Heart right ventricle (tissue), 16 donors: ENCODE data around the gene PKP1. TPM values are rescaled to one million over a fixed set of nuclear protein-coding genes. Genes with fewer than 3 reads are reported as not detected.

Experiments
- ATAC-seq, 8 donors: fragments of 200-7000 bp; cut with Tn5 transposase; one replicate each; pipeline ENCODE4 v1.9.1; 2020; ENCODE audit warnings: mild to moderate bottlenecking in 8 of 8, moderate library complexity in 8 of 8, moderate number of reproducible peaks in 1 of 8
- DNase-seq, 2 donors: peaks; one replicate each; pipeline ENCODE4 v3.0.0-alpha.2; 2020
- H3K27ac ChIP-seq, 10 donors: fragments of 200-600 bp; sonication (generic) in 2 of 10; one replicate each; pipeline versions ENCODE4 v1.5.0 to v1.8.0; 2020 to 2022; ENCODE audit warnings: mild to moderate bottlenecking in 3 of 10
- H3K27me3 ChIP-seq, 7 donors: fragments of 200-600 bp; one replicate each; pipeline ENCODE4 v1.8.0; 2021 to 2022; ENCODE audit warnings: mild to moderate bottlenecking in 2 of 7
- H3K36me3 ChIP-seq, 9 donors: fragments of 200-600 bp; sonication (generic) in 1 of 9; one replicate each; pipeline versions ENCODE4 v1.5.0 to v1.8.0; 2020 to 2022; ENCODE audit warnings: mild to moderate bottlenecking in 2 of 9
- H3K4me1 ChIP-seq, 9 donors: fragments of 200-600 bp; sonication (generic) in 1 of 9; one replicate each; pipeline versions ENCODE4 v1.5.0 to v1.8.0; 2020 to 2022; ENCODE audit warnings: mild to moderate bottlenecking in 4 of 9
- H3K4me3 ChIP-seq, 10 donors: fragments of 200-600 bp; sonication (generic) in 2 of 10; one replicate each; pipeline versions ENCODE4 v1.5.0 to v1.8.0; 2020 to 2022; ENCODE audit warnings: mild to moderate bottlenecking in 7 of 10, moderate library complexity in 2 of 10
- H3K9me3 ChIP-seq, 11 donors: fragments of 200-600 bp in 10 of 11; sonication (generic) in 2 of 11; one replicate each; pipeline versions ENCODE4 v1.5.0 to v1.8.0; 2013 to 2022; ENCODE audit warnings: mild to moderate bottlenecking in 2 of 11, control low read depth in 1 of 11, moderate library complexity in 1 of 11
- WGBS, 2 donors: extraction: QIAGEN DNeasy Blood & Tissue Kit; methylation state at CpG; one replicate each; pipeline ENCODE4 v1.1.7; 2013; ENCODE audit warnings: inconsistent platforms in 1 of 2; 5-methylcytosine and 5-hydroxymethylcytosine counted together
- intact Hi-C, 10 donors: fragments of 100-400 bp; cut with DNase I; formaldehyde crosslinking; loops; one replicate each; pipeline versions ENCODE4 v1.11.1 to v1.14.2; 2022
- polyA plus RNA-seq, 2 donors: library from polyadenylated mRNA; stranded (reverse); fragments of 200-250 nt; gene quantifications; one replicate each; pipeline ENCODE4 v1.2.3, GENCODE V29; 2013
- total RNA-seq, 10 donors: library from RNA; stranded (reverse); fragmentation: NEBNext Ultra II Directional in 3 of 10; extraction: Animal tissue kit (Norgen Biotek cat#: 25700) in 3 of 10; gene quantifications; one replicate each; pipeline versions ENCODE4 v1.2.1 to v1.2.4, GENCODE V29; 2021 to 2023
- TF ChIP-seq, protein P1 (sequence below), 9 donors: fragments of 200-600 bp; sonication (generic) in 2 of 9; IDR thresholded peaks; one replicate each; pipeline versions ENCODE4 v1.5.0 to v1.8.0; 2021 to 2022; ENCODE audit warnings: antibody characterized with exemption in 9 of 9, mild to moderate bottlenecking in 5 of 9, moderate library complexity in 1 of 9
- donor health status: Arrhythmogenic right ventricular cardiomyopathy.
- donor health status: ischemic (EF 13 %, LVEDD 7.1; RV severe dilation, severe dysfunction).
- donor health status: healthy with polysubstance abuse.
- donor health status: DM: no; HTN: yes; CAD: no.
- donor health status: DM: no; HTN: no; CAD: no.
- donor health status: ischemic (EF 25% LVEDD 6.9; RV normal size, moderate dysfunction).
- donor health status: ischemic (EF 25% LVEDD 5.7; RV mildly dilated, moderate dysfunction).
- donor health status: healthy.
- donor health status: DM: yes; HTN: yes; CAD: no.
- donor health status: Ischemic cardiomyopathy.
- donor health status: ischemic (EF 35%, LVEDD 5.7; RV mildly dilated, moderate dysfunction).
- donor health status: nonischemic (EF 11% LVEDD 7.7; RV severe dilation, severe dysfunction).
- donor health status: DM: yes; HTN: yes; CAD: no.
- donor health status: PGD.
- donor health status: ischemic (EF 29% LVEDD 5.4; RV normal size, mild dysfunction).
- donor health status: nonischemic (EF 23%, LVEDD 6.1; RV moderate dilation, normal function).

Gene PKP1
- total and polyA plus RNA-seq, 12 donors, result 0.05 to 1.2 (median 0.33) TPM

DNA sequence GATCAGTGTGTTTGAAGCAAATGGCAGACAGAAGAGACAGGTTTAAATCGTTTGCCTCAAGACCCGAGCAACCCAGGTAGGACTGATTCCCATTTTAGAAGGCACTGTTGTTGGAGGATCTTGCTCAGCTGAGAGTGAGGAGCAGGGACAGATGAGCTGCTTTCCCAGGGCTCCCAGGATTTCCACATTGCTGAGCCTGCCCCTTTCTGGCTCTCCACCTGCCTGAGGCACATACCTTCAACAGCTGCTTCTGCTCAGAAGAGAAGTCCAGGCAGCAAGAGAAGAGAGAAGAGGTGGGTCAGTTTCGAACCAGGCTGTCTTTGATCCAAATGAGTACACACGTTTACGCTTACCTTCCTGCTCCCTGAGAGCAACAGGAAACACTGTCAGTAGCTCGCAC is 88.5 kb downstream of the PKP1 start:
- Histone ChIP-seq H3K27me3 (no peaks in the 10 kb centered on the region), H3K36me3 (peaks cover 0 to 70% (median 10%) of the 10 kb centered on the region in 9 donors), H3K4me3 (peak overlapping the region in 5 of 10 donors; percentile 51 to 73 (median 70)), H3K9me3 (no peaks in the 10 kb centered on the region), H3K27ac (peak overlapping the region in 6 of 10 donors; percentile 90 to 99 (median 94)), H3K4me1 (peaks cover 2 to 51% (median 19%) of the 10 kb centered on the region in 9 donors)
- intact Hi-C loops, result no loop called here
- 32 to 49% methylated on average over 6 of the region's 6 CpGs for WGBS, 2 donors
- ATAC-seq, result no peak
- no peak for DNase-seq
- TF ChIP-seq, protein P1, sequence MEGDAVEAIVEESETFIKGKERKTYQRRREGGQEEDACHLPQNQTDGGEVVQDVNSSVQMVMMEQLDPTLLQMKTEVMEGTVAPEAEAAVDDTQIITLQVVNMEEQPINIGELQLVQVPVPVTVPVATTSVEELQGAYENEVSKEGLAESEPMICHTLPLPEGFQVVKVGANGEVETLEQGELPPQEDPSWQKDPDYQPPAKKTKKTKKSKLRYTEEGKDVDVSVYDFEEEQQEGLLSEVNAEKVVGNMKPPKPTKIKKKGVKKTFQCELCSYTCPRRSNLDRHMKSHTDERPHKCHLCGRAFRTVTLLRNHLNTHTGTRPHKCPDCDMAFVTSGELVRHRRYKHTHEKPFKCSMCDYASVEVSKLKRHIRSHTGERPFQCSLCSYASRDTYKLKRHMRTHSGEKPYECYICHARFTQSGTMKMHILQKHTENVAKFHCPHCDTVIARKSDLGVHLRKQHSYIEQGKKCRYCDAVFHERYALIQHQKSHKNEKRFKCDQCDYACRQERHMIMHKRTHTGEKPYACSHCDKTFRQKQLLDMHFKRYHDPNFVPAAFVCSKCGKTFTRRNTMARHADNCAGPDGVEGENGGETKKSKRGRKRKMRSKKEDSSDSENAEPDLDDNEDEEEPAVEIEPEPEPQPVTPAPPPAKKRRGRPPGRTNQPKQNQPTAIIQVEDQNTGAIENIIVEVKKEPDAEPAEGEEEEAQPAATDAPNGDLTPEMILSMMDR (IDR thresholded peaks at IDR 0.05), result no peak

DNA sequence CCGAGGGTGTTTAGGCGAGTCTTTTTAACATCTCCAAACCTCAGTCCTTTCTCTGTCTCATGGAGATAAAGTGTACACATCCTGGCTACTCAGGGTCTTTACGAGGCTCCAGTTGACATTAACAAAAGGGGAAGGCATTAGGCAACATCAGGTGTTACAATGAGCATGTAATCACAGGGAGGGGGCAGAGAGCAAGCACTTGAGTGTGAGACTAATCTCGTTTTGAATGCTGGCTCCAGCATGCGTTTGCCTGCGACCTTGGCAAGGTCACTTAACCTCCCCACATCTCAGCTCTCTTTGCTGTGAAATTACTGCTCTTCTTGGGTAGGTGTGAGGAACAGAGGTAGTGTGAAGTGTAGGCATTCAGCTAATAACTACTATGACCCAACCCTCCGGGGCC is 91.1 kb downstream of the PKP1 start:
- TF ChIP-seq, protein P1 (IDR thresholded peaks at IDR 0.05), result no peak
- Histone ChIP-seq H3K27me3 (no peaks in the 10 kb centered on the region), H3K4me1 (peaks cover 0 to 51% (median 16%) of the 10 kb centered on the region in 9 donors), H3K27ac (peak overlapping the region; percentile 74 to 99 (median 90)), H3K36me3 (peaks cover 0 to 50% (median 0%) of the 10 kb centered on the region in 9 donors), H3K4me3 (peak overlapping the region; percentile 40 to 73 (median 56)), H3K9me3 (no peaks in the 10 kb centered on the region)
- ATAC-seq (peak in 5 of 8 donors; percentile 1 to 19 (median 1)), DNase-seq (no peak)
- intact Hi-C loops, result no loop called here
- WGBS, 2 donors, result 30 to 31% methylated on average over 7 of the region's 7 CpGs

DNA sequence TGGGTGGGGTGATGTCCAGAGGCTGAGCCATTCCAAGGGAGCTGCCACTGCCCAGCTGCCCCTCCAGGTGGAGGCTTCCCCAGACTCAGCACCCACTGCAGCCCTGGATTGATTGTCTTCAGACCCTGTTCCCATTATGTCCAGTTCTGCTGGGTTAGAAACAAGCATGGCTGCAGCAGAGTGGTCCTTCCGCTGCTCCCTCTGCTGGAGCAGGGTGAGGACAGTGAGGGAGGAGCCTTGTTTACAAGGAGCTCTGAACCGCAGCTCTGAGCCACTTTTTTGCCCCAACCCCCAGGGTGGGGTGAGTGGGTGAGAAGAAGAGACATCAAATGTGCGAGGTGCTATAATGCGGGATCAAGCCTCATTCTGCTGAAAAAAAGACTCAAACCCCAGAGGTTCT is 91.9 kb downstream of the PKP1 start:
- peak overlapping the region; percentile 40 to 73 (median 56) for H3K4me3 ChIP-seq
- ATAC-seq (peak in 2 of 8 donors; percentile 0 to 1), DNase-seq (no peak)
- H3K36me3 ChIP-seq, result peaks cover 0 to 43% (median 0%) of the 10 kb centered on the region in 9 donors
- TF ChIP-seq, protein P1 (IDR thresholded peaks at IDR 0.05), result peak in 4 of 9 donors; percentile 9 to 43 (median 36)
- peak overlapping the region; percentile 74 to 99 (median 90) for H3K27ac ChIP-seq
- no peaks in the 10 kb centered on the region for H3K9me3 ChIP-seq
- 37 to 42% methylated on average over 4 of the region's 4 CpGs for WGBS, 2 donors
- H3K27me3 ChIP-seq, result no peaks in the 10 kb centered on the region
- peaks cover 0 to 51% (median 15%) of the 10 kb centered on the region in 9 donors for H3K4me1 ChIP-seq
- intact Hi-C loops, result no loop called here

DNA sequence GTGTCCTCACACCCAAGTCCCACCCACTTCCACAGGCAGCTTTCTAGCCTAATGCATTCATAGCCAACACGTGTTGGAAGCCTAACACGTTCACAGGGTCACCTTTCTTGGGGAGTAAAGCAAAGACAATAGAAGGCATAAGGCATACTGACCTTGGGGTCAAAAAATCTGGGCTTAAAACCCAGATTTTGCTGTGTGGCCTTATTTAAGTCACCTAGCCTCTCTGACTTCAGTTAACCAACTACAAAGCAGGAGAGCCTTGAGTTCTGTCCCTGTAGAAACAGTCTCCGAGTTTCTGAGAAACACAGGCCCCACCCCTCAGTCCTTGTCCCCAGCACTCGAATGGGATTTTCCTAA is 92.8 kb downstream of the PKP1 start:
- H3K36me3 ChIP-seq, result peaks cover 0 to 35% (median 0%) of the 10 kb centered on the region in 9 donors
- WGBS, 2 donors, result 25 to 43% methylated on average over 4 of the region's 4 CpGs

More for the DNA sequence above, 92.8 kb downstream of the PKP1 start:
- H3K9me3 ChIP-seq, result no peaks in the 10 kb centered on the region
- intact Hi-C loops, result no loop called here
- H3K4me1 ChIP-seq, result peaks cover 0 to 51% (median 16%) of the 10 kb centered on the region in 9 donors
- H3K4me3 ChIP-seq, result peak overlapping the region; percentile 40 to 73 (median 56)
- no peaks in the 10 kb centered on the region for H3K27me3 ChIP-seq
- TF ChIP-seq, protein P1 (IDR thresholded peaks at IDR 0.05), result no peak
- DNase-seq (no peak), ATAC-seq (no peak)
- peak overlapping the region; percentile 74 to 99 (median 90) for H3K27ac ChIP-seq
